GM19193 (cell line): ENCODE results near the gene FAM219B.

Experiments
- POLR2A ChIP-seq: IDR thresholded peaks from 4 replicates; pipeline ENCODE4 v1.6.1; 2011; ENCODE audit not compliant: insufficient read depth, insufficient read length; ENCODE audit errors: extremely low read depth

The FAM219B gene

DNA sequence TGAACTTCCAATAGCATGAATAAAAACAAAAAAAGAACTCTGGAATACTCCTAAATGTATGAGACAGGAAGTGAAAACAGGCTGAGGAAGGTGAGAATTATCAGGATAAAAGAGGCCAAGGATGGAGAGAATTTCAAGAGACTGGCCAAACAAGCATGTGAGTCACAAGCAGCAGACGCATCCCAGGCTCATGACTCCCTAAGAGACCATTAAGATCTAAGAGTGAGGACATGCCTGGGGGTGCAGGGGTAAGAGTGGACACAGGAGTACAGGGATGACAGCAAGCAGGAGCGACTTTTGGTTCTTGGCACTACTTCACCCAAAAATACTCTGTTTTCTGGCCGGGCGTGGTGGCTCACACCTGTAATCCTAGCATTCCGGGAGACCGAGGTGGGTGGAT is 40.6 kb downstream of the FAM219B start:
- TF ChIP-seq POLR2A, result no peak

DNA sequence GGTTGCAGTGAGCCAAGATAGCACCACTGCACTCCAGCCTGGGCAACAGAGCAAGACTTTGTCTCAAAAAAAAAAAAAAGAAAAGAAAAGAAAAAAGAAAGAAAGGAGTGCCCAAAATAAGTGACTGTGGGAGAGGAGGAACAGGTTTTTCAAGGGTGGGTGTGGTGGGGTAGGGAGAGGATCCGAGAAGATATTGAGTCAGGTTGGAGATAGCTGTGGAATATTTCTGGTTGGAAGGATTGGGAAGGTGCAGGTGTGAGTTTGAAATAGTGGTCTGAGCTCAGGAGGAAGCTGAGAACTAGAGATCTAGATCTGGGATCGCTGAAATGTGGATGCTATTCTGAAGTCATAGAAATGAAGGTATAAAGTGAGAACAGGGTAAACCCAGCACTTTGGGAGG is 41.3 kb downstream of the FAM219B start:
- no peak for TF ChIP-seq POLR2A

GRCh38 chr15:74864296-74864695 is 42.4 kb downstream of the FAM219B start:
- TF ChIP-seq POLR2A, result no peak

- TF ChIP-seq POLR2A, result no peak
Observed at GRCh38 chr15:74863239-74864056, 43.2 kb downstream of the FAM219B start.

DNA sequence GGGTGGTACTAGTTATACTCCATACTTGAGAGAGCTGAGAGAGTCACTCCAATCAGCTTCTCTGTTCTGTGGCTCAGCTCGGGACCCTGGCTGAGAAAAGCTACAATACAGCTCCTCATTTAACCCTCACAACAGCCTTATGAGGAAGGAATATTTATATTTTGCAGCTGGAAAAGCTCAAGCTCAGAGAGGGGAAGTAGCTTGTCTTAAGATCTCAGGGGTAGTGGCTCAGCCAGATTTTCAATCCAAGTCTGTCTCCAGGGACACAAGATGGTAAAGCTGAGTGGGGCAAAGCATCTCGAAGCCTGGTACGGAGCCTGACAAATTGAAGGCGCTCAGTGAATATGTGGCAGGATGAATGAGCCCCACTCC is 48.3 kb downstream of the FAM219B start:
- TF ChIP-seq POLR2A, result no peak

DNA sequence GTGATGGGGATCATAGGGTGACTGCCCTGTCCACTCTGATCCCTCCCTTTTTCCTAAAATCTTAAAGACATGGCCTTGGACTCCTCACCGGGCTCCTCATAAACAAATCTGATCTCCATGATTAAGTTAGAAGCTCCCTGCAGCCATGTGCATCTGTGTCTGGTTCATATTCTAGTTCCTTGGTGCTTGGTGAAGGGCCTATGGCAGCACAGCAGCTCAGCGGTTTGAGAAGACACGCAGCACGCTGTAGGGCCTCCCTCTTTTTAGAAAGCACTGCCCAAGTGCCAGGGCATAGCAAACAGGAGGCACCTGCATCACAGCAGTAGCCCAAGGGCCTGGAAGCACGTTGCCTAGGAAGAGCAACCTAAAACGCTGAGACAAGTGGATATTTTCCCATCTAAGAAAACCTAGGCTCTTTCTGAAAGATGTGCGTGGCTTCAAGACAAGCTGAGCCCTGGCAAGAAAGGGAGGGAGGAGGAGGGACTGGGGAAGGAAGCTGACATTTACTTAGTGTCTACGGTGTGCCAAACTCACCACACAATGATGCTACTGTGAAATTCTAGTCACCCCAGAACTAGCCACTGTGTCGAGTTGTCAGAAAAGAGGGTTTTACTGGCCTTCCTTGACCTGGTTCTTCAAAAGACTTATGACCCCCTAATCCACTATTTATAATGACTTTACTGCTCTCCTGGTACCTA is 48.8 kb downstream of the FAM219B start:
- no peak for TF ChIP-seq POLR2A

DNA sequence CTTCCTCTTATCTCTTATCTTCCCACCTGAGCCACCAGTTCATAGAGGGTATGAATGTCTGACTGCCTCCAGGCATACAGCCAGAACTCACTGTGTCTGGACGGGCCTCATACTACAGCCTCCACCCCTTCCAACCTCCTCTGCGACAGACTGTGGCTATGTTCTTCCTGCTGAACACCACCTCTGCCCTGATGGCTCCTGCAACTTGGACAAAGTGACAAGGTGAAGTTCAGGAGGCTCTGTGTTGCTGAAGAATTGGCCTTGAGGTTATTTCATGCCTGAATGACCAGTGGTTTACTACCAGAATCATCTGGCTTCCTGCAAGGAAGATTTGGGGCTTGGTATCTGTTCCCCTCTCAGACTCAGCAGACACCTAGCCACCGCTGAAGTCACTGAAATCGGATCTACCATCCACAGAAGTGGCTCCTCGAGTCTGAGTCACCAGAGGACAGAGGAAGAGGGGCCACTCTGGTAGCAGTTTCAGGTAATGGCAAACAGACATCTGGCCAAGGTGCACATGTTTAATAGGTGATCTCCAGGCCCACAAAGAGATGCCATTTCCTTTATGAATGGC is 49.5 kb downstream of the FAM219B start:
- no peak for TF ChIP-seq POLR2A

GRCh38 chr15:74856537-74856936 is 50.1 kb downstream of the FAM219B start:
- no peak for TF ChIP-seq POLR2A

DNA sequence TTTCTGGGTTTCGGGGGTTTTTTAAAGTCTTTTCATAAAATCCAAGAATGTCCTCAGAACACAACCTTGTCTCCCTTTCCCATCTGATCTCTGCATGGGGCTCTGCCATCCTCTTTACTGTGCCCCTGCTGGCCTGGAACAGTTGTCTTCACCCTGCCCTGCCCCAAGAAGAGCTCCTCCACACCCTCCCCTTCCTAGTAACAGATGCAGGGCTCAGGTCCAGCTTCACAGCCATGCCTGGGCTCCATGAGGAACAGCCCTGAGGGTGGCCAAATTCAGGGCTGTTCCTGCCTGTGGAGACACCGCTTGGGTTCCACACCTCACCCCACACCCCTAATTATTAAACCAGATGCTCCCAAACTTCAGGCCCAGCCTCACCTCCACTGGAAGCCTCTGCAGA is 50.8 kb downstream of the FAM219B start:
- no peak for TF ChIP-seq POLR2A

- no peak for TF ChIP-seq POLR2A
Observed at GRCh38 chr15:74854453-74855022, 52.1 kb downstream of the FAM219B start.

DNA sequence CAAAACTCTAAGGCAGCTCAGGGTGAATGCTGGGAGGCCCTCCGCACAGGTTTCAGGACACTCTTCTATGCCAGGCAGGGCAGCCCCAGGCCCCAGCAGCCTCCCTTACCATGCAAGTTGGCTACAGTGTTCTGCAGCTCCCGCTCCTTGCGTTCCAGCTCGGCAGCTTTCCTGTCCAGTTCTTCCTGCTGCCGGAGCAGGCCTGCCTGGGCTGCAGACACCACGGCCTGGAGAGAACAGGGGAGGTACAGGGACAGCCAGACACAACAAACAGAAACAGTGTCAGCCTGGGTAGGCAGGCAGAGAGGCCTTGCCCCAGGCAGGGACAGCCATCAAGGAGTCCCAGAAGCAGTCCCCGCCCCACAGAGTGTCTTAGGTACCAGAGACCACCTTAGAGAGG is 54.7 kb downstream of the FAM219B start:
- TF ChIP-seq POLR2A, result no peak

DNA sequence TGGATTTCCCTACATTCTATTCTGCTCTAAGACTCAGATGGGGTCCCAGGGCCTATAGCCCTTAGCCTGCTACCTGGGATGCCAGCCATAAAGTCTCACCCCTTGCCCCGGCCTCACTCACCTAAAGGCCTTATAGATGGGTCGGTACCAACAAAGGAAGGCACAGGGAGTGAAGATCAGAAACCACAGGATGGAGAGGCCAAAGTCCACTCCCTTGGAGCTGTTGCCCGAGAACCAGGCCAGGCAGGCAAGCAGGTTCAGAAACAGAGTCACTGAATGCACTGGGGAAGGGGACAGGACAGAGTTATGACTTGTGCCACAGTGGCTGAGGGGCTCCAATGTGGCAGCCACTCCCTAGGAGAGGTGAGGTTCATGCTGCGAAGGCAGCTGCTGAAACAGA is 56.3 kb downstream of the FAM219B start:
- no peak for TF ChIP-seq POLR2A
